Neural progenitor cell (in vitro differentiated cells): ENCODE measurements around the gene NKD2. TPM values are rescaled to one million over a fixed set of nuclear protein-coding genes. Genes with fewer than 3 reads are reported as not detected.

Experiments used
- DNase-seq: peaks from one replicate; pipeline ENCODE4 v3.0.0-alpha.2; 2016; ENCODE audit warnings: low spot score
- H2AFZ ChIP-seq: fragments of 200-600 bp; sonication (generic); replicated peaks from 2 replicates; pipeline ENCODE4 v1.6.1; 2016; ENCODE audit warnings: antibody characterized with exemption
- H3F3A ChIP-seq: fragments of 200-600 bp; sonication (generic); 2 replicates; pipeline ENCODE4 v1.6.1; 2016; ENCODE audit warnings: antibody characterized with exemption, low read depth
- H3K27ac ChIP-seq: fragments of 200-600 bp; sonication (generic); 2 replicates; pipeline ENCODE4 v1.5.1; 2016; ENCODE audit warnings: mild to moderate bottlenecking
- H3K27me3 ChIP-seq: fragments of 200-600 bp; sonication (generic); 2 replicates; pipeline ENCODE4 v1.6.1; 2016; ENCODE audit warnings: mild to moderate bottlenecking, moderate library complexity
- H3K36me3 ChIP-seq: fragments of 200-600 bp; sonication (generic); 2 replicates; pipeline ENCODE4 v1.5.1; 2016
- H3K4me1 ChIP-seq: fragments of 200-600 bp; sonication (generic); 2 replicates; pipeline ENCODE4 v1.6.1; 2016; ENCODE audit warnings: mixed run types
- H3K4me2 ChIP-seq: fragments of 200-600 bp; sonication (generic); 2 replicates; pipeline ENCODE4 v1.6.1; 2016
- H3K4me3 ChIP-seq: fragments of 200-600 bp; sonication (generic); 2 replicates; pipeline ENCODE4 v1.5.1; 2016
- H3K79me2 ChIP-seq: fragments of 200-600 bp; sonication (generic); 2 replicates; pipeline ENCODE4 v1.6.1; 2016; ENCODE audit warnings: low read depth
- H3K9ac ChIP-seq: fragments of 200-600 bp; sonication (generic); 2 replicates; pipeline ENCODE4 v1.6.1; 2016
- H3K9me3 ChIP-seq: fragments of 200-600 bp; sonication (generic); 2 replicates; pipeline ENCODE4 v1.5.1; 2016; ENCODE audit warnings: low read depth
- H4K20me1 ChIP-seq: fragments of 200-600 bp; sonication (generic); 2 replicates; pipeline ENCODE4 v1.6.1; 2016; ENCODE audit warnings: low read depth
- H3K27ac Mint-ChIP-seq: 3 replicates; pipeline ENCODE4 v1.8.0; 2021; ENCODE audit warnings: mixed read lengths
- H3K27me3 Mint-ChIP-seq: 2 replicates; pipeline ENCODE4 v1.8.0; 2022; ENCODE audit warnings: low read depth, mild to moderate bottlenecking, inconsistent platforms, moderate library complexity, mixed read lengths; ENCODE audit not compliant: insufficient read depth
- H3K36me3 Mint-ChIP-seq: 3 replicates; pipeline ENCODE4 v1.8.0; 2021; ENCODE audit warnings: mixed read lengths
- H3K4me1 Mint-ChIP-seq: 3 replicates; pipeline ENCODE4 v1.8.0; 2021; ENCODE audit warnings: mixed read lengths
- H3K4me3 Mint-ChIP-seq: 3 replicates; pipeline ENCODE4 v1.8.0; 2021; ENCODE audit warnings: mild to moderate bottlenecking, moderate library complexity, mixed read lengths
- H3K9me3 Mint-ChIP-seq: 3 replicates; pipeline ENCODE4 v1.8.0; 2020; ENCODE audit warnings: mixed read lengths
- EZH2 ChIP-seq: fragments of 200-600 bp; sonication (generic); IDR thresholded peaks from 2 replicates; pipeline ENCODE4 v1.6.1; 2017; ENCODE audit warnings: antibody characterized with exemption, mild to moderate bottlenecking, moderate library complexity
- EZH2phosphoT487 ChIP-seq: fragments of 200-600 bp; sonication (generic); IDR thresholded peaks from 2 replicates; pipeline ENCODE4 v1.6.1; 2017; ENCODE audit warnings: antibody characterized with exemption
- total RNA-seq: library from RNA; depleted of rRNA; stranded (reverse); fragments of >200 nt; gene quantifications from 2 replicates; pipeline ENCODE4 v1.2.3, GENCODE V29; 2015; ENCODE audit warnings: low replicate concordance
- TF ChIP-seq, protein P1 (sequence below): fragments of 200-600 bp; sonication (generic); IDR thresholded peaks from 2 replicates; pipeline ENCODE4 v1.5.1; 2017; ENCODE audit warnings: antibody characterized with exemption, mild to moderate bottlenecking

NKD2 gene
- total RNA-seq, 1 donor from 2014 or later: 1.3 TPM

- H3K4me2 ChIP-seq: no peak overlapping the region
- no peak overlapping the region for H3K9ac ChIP-seq
- H3K79me2 ChIP-seq: no peaks in the 10 kb centered on the region
- H3K27me3 ChIP-seq: no peaks in the 10 kb centered on the region
- Mint-ChIP-seq H3K27ac (no peak overlapping the region), H3K9me3 (no peaks in the 10 kb centered on the region), H3K4me1 (no peaks in the 10 kb centered on the region), H3K36me3 (peaks cover 8% of the 10 kb centered on the region), H3K27me3 (no peaks in the 10 kb centered on the region), H3K4me3 (no peak overlapping the region)
- no peaks in the 10 kb centered on the region for H3K36me3 ChIP-seq
- DNase-seq: no peak
- no peaks in the 10 kb centered on the region for H3K4me1 ChIP-seq
- no peak overlapping the region for H3K27ac ChIP-seq
- H3F3A ChIP-seq: no peaks in the 10 kb centered on the region
- TF ChIP-seq EZH2phosphoT487: no peak
- TF ChIP-seq, protein P1, sequence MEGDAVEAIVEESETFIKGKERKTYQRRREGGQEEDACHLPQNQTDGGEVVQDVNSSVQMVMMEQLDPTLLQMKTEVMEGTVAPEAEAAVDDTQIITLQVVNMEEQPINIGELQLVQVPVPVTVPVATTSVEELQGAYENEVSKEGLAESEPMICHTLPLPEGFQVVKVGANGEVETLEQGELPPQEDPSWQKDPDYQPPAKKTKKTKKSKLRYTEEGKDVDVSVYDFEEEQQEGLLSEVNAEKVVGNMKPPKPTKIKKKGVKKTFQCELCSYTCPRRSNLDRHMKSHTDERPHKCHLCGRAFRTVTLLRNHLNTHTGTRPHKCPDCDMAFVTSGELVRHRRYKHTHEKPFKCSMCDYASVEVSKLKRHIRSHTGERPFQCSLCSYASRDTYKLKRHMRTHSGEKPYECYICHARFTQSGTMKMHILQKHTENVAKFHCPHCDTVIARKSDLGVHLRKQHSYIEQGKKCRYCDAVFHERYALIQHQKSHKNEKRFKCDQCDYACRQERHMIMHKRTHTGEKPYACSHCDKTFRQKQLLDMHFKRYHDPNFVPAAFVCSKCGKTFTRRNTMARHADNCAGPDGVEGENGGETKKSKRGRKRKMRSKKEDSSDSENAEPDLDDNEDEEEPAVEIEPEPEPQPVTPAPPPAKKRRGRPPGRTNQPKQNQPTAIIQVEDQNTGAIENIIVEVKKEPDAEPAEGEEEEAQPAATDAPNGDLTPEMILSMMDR: no peak
- no peak for TF ChIP-seq EZH2
- no peak overlapping the region for H2AFZ ChIP-seq
- H3K9me3 ChIP-seq: no peaks in the 10 kb centered on the region
- no peak overlapping the region for H3K4me3 ChIP-seq
- H4K20me1 ChIP-seq: no peaks in the 10 kb centered on the region
Measured at GRCh38 chr5:1076406-1076805, 67.8 kb downstream of the NKD2 start.

DNA sequence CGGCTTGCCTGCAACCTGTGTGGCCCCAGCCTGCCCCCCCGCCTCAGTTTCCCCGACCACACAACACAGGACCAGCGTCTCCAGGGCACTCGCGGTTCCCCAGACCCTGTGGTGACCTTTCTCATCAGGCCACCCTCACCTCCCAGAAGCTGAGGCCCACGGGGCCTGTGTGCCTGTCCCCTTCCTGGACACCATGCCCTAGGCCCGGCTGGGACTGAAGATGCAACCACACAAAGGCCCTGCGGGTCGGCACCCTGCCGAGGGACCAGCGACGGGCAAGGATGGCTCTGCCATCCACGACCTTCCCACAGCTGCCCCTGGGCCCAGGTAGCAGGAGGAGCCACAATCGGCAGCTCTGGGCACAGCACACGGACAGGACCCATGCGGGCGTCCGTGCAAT is 68.4 kb downstream of the NKD2 start:
- Mint-ChIP-seq H3K4me1 (no peaks in the 10 kb centered on the region), H3K9me3 (no peaks in the 10 kb centered on the region), H3K27me3 (no peaks in the 10 kb centered on the region), H3K27ac (no peak overlapping the region), H3K36me3 (peaks cover 8% of the 10 kb centered on the region), H3K4me3 (no peak overlapping the region)
- Histone ChIP-seq H3K9me3 (no peaks in the 10 kb centered on the region), H3K27ac (no peak overlapping the region), H3K27me3 (no peaks in the 10 kb centered on the region), H3K4me2 (no peak overlapping the region), H2AFZ (no peak overlapping the region), H3K9ac (no peak overlapping the region), H3K4me3 (no peak overlapping the region), H3K36me3 (no peaks in the 10 kb centered on the region), H4K20me1 (no peaks in the 10 kb centered on the region), H3F3A (no peaks in the 10 kb centered on the region), H3K4me1 (no peaks in the 10 kb centered on the region), H3K79me2 (no peaks in the 10 kb centered on the region)
- no peak for DNase-seq
- TF ChIP-seq EZH2 (no peak), EZH2phosphoT487 (no peak)
- TF ChIP-seq, protein P1: no peak

- no peaks in the 10 kb centered on the region for H3K4me1 Mint-ChIP-seq
- H3K27me3 Mint-ChIP-seq: no peaks in the 10 kb centered on the region
Measured at GRCh38 chr5:1077491-1078020, 69.0 kb downstream of the NKD2 start.

More at GRCh38 chr5:1077491-1078020, 69.0 kb downstream of the NKD2 start:
- H3K27ac Mint-ChIP-seq: no peak overlapping the region
- no peak for DNase-seq
- no peaks in the 10 kb centered on the region for H3K79me2 ChIP-seq
- H3K9me3 ChIP-seq: no peaks in the 10 kb centered on the region
- no peaks in the 10 kb centered on the region for H4K20me1 ChIP-seq
- no peaks in the 10 kb centered on the region for H3K9me3 Mint-ChIP-seq
- no peak overlapping the region for H3K4me3 ChIP-seq
- no peak overlapping the region for H3K27ac ChIP-seq
- TF ChIP-seq EZH2 (no peak), EZH2phosphoT487 (no peak)
- TF ChIP-seq, protein P1: no peak
- H3K36me3 ChIP-seq: no peaks in the 10 kb centered on the region
- H3K36me3 Mint-ChIP-seq: peaks cover 8% of the 10 kb centered on the region
- no peak overlapping the region for H2AFZ ChIP-seq
- H3K4me3 Mint-ChIP-seq: no peak overlapping the region
- H3F3A ChIP-seq: no peaks in the 10 kb centered on the region
- no peaks in the 10 kb centered on the region for H3K27me3 ChIP-seq
- H3K4me2 ChIP-seq: no peak overlapping the region
- H3K4me1 ChIP-seq: no peaks in the 10 kb centered on the region
- H3K9ac ChIP-seq: no peak overlapping the region
